ACC112 (cell line): ENCODE measurements around the gene MT2A.

ENCODE experiments used
- H2AFZ ChIP-seq: fragments of 200-600 bp; sonication (generic); one replicate; pipeline ENCODE4 v1.6.0; 2017; ENCODE audit warnings: antibody characterized with exemption, low read length; ENCODE audit not compliant: unreplicated experiment
- H3K27ac ChIP-seq: fragments of 200-600 bp; sonication (generic); 2 replicates; pipeline ENCODE4 v1.5.1; 2014; ENCODE audit warnings: low read depth, mild to moderate bottlenecking, antibody characterized with exemption, low read length, moderate library complexity
- H3K27me3 ChIP-seq: fragments of 200-600 bp; sonication (generic); 2 replicates; pipeline ENCODE4 v1.6.1; 2014; ENCODE audit warnings: mild to moderate bottlenecking, antibody characterized with exemption, low read length, moderate library complexity, mixed read lengths; ENCODE audit not compliant: insufficient read depth
- H3K36me3 ChIP-seq: fragments of 200-600 bp; sonication (generic); 2 replicates; pipeline ENCODE4 v1.6.1; 2016; ENCODE audit warnings: mild to moderate bottlenecking, antibody characterized with exemption, low read length, moderate library complexity, mixed read lengths; ENCODE audit not compliant: insufficient read depth
- H3K4me1 ChIP-seq: fragments of 200-600 bp; sonication (generic); one replicate; pipeline ENCODE4 v1.6.1; 2016; ENCODE audit warnings: low read length, mixed read lengths; ENCODE audit not compliant: insufficient read depth, unreplicated experiment, control insufficient read depth
- H3K4me3 ChIP-seq: fragments of 200-600 bp; sonication (generic); 2 replicates; pipeline ENCODE4 v1.5.1; 2014; ENCODE audit warnings: mild to moderate bottlenecking, low read depth, low read length
- H3K79me2 ChIP-seq: fragments of 200-600 bp; sonication (generic); one replicate; pipeline ENCODE4 v1.6.0; 2016; ENCODE audit warnings: low read length; ENCODE audit not compliant: control insufficient read depth, unreplicated experiment, insufficient read depth

MT2A gene

DNA sequence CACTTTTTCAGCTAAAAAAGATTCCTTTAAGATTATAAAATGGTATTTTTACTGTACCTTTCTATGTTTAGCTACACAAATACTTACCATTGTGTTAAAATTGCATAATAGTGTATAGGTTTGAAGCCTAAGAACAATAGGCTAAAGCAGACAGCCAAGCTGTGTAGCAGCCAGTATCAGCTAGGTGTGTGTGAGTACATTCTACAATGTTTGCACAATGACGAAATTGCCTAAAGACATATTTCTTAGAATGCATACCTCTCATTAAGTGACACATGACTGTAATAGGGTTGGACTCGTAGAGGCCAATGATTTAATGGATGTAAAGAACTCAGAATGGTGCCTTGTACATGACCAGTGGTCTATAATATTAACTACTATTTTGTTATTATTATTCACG, 41.4 kb downstream of the MT2A start:
- Histone ChIP-seq H2AFZ (no peak overlapping the region), H3K4me3 (no peak overlapping the region), H3K4me1 (no peaks in the 10 kb centered on the region), H3K36me3 (no peaks in the 10 kb centered on the region), H3K79me2 (no peaks in the 10 kb centered on the region), H3K27me3 (peaks cover 29% of the 10 kb centered on the region), H3K27ac (no peak overlapping the region)

DNA sequence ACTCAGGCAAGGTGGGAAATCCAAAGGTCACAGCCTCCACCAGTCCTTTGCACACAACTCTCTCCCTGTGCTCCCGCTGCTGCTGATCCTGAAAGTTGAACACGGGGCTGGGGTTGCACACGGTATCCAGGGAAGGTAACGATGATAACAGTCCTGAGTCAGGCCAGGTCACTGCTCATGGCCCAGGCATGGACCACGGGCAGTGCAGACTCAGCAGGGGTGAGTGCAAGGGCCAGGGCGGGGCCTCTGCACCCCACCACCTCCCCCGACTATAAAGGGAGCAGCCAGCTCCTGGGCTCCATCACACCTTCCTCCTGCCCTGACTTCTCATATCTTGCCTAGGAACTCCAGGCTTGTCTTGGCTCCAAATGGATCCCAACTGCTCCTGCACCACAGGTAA, 43.2 kb downstream of the MT2A start, which contains the start of gene MT1B:
TSS of gene MT1B (plus strand) at position 301 of the 400 bp plus-strand sequence. CDS start at position 369, 68 bp downstream.
- Histone ChIP-seq H3K27ac (no peak within 1 kb of the TSS), H3K4me1 (no peaks in the 10 kb centered on the region), H2AFZ (no peak within 1 kb of the TSS), H3K79me2 (no peaks in the 10 kb centered on the region), H3K27me3 (peaks cover 22% of the 10 kb centered on the region), H3K36me3 (no peaks in the 10 kb centered on the region), H3K4me3 (no peak within 1 kb of the TSS)

DNA sequence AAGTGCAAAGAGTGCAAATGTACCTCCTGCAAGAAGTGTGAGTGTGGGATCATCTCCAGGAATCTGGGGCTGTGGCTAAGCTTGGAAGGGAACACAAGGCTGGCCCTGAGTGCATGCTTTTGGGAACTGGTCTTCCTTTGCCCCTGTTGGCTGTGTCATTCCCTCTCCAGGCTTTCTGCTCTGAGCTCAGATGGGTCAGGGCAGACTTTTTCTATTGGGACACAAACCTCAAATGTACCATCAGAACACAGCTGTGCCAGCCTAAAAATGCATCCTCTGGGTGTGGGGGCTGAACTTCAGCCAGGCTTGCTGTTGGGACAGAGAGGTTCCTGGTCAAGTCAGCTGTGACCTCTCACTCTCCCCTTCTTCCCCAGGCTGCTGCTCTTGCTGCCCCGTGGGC, 44.2 kb downstream of the MT2A start:
- no peaks in the 10 kb centered on the region for H3K4me1 ChIP-seq
- no peak overlapping the region for H2AFZ ChIP-seq
- no peak overlapping the region for H3K4me3 ChIP-seq
- no peaks in the 10 kb centered on the region for H3K36me3 ChIP-seq
- H3K27ac ChIP-seq, result no peak overlapping the region
- no peaks in the 10 kb centered on the region for H3K79me2 ChIP-seq
- peaks cover 16% of the 10 kb centered on the region for H3K27me3 ChIP-seq

DNA sequence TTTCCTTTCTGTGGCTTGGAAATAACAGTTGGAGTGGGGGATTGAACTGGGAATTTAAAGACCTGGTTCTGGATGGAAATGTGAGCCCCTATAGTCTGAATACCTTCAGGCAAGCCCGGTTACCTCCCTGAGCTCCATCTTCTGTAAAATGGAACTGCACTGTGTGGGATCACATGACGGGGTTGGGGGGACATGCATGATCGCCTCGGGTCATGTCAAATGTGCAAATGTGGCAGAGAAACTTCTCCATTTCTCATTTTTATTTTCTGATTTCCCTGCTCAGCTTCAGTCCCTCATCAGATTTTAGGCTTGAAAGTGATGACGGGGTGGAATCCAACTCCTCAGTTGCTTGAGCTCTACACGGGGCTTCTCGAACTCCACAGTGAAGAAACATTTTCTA, 44.8 kb downstream of the MT2A start:
- Histone ChIP-seq H3K27ac (no peak overlapping the region), H3K79me2 (no peaks in the 10 kb centered on the region), H3K27me3 (peaks cover 9% of the 10 kb centered on the region), H3K4me1 (no peaks in the 10 kb centered on the region), H2AFZ (no peak overlapping the region), H3K36me3 (no peaks in the 10 kb centered on the region), H3K4me3 (no peak overlapping the region)

DNA sequence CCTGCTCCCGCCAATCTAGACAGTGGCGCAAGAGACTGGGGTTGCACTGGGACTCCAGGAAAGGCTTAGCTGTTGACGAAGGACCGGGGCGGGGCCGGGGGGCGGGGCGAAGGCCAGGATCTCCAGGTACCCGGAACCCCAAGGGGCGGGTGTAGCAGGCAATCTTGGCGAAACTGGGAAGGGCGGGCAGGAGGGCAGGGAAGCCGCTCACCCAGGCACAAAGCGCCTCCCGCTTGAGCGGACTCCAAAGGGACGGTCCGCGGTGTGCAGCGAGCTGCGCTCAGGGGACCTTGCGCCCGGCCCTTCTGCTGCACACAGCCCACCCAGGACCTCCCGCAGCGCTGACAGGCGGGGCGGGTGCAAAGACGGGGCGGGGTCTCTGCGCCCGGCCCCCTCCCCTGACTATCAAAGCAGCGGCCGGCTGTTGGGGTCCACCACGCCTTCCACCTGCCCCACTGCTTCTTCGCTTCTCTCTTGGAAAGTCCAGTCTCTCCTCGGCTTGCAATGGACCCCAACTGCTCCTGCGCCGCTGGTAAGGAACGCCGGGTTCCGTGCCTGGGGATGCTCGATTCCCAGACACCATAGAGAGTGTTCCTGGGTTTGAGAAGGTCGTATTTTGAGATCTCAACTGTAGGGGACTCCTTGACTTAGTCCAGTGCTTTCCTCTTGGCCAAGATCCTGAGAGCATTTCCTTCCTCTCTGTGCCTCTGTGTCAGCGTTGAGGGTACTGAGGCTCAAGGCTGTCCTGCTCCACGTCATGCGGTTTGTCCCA, 49.4 kb downstream of the MT2A start, which contains the start of gene MT1F:
TSS of gene MT1F (plus strand) at position 405 of the 772 bp plus-strand sequence. CDS start at position 505, 100 bp downstream.
- Histone ChIP-seq H3K4me3 (peak within 1 kb of the TSS; percentile 65), H3K79me2 (no peaks in the 10 kb centered on the region), H2AFZ (peak within 1 kb of the TSS; percentile 70), H3K27me3 (peaks cover 28% of the 10 kb centered on the region), H3K36me3 (no peaks in the 10 kb centered on the region), H3K27ac (no peak within 1 kb of the TSS), H3K4me1 (peaks cover 3% of the 10 kb centered on the region)

DNA sequence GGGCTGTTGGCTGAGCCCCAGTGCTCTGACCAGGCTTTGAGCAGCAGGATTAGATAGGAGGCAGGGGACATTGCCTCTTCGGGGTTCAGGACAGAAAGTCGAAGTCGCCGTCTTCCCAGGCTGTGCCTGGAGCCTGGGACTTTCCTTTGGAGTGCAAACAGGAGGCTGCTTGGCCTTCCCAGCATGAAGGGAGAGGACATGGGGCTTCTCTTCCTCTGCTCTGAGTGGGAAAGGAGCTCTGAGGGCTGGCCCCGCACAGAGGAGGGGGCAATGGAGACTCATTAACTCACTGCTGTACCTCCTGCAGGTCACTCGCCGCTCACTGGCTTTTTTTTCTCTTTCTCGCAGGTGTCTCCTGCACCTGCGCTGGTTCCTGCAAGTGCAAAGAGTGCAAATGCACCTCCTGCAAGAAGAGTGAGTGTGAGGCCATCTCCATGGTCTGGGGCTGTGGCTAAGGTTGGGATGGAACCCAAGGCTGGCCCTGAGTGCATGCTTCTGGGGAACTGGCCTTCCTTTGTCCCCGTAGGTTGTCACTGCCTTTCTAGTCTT, 50.0 kb downstream of the MT2A start:
- Histone ChIP-seq H3K27ac (no peak overlapping the region), H3K36me3 (no peaks in the 10 kb centered on the region), H2AFZ (peak overlapping the region; percentile 70), H3K79me2 (no peaks in the 10 kb centered on the region), H3K27me3 (peaks cover 33% of the 10 kb centered on the region), H3K4me3 (peak overlapping the region; percentile 65), H3K4me1 (peaks cover 6% of the 10 kb centered on the region)
